ENCODE data around the gene ANTXR2.
"Not testable (repeated sequence)": the region's sequence is repeated elsewhere in the genome, so short reads cannot be mapped to it uniquely, and the experiment has no call there.

ANTXR2 gene

DNA sequence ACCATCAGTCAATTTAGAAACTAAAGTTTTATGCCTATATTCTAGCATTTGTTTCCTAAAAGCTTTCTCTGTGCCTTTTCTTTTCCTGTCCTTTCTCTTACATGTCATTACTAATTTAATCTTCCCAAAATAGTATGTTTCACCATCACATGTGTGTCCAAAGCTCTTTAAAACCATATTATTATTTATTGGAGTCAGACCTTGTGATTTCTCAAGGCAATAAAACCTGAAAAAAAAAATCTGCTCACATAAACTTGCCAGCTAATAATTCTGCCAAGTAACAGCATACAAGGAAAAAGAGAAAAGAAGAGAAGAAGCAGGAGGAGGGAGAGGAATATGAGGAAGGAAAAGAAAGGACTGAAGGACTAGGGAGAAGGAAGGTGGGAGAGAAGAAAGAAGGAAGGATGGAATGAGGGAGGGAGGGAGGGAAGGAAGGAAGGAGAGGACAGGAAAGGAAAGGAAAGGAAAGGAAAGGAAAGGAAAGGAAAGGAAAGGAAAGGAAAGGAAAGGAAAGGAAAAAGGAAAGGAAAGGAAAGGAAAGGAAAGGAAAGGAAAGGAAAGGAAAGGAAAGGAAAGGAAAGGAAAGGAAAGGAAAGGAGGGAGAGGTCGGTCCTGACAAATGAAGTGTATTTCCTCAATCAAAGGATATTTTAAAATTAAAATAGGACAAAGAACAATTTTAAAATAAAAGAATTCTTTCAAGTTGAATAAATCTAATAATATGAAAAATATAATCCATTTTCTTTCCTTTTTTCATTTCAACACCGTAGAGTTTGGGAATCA is 57.4 kb downstream of the ANTXR2 start:
- DNase-seq = no peak

- DNase-seq = no peak
These were observed 58.5 kb downstream of the ANTXR2 start for GRCh38 chr4:80014531-80014930.

DNA sequence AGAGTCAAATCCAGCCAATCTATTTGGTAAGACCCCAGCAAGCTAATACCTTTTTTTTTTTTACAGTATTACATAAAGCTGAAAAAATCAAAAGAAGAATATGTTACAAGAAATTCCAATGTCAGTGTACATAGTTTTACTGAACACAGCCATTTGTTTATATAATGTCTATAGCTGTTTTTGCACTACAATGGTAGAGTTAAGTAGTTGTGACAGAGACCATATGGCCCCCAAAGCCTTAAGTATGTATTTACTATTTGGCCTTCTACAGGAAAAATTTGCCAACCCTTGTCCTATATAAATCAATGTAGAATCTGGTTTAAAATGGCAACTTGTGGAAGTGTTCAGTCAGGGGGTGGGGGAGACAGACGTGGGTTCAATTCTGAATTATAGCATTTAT is 60.7 kb downstream of the ANTXR2 start:
- no peak for DNase-seq

DNA sequence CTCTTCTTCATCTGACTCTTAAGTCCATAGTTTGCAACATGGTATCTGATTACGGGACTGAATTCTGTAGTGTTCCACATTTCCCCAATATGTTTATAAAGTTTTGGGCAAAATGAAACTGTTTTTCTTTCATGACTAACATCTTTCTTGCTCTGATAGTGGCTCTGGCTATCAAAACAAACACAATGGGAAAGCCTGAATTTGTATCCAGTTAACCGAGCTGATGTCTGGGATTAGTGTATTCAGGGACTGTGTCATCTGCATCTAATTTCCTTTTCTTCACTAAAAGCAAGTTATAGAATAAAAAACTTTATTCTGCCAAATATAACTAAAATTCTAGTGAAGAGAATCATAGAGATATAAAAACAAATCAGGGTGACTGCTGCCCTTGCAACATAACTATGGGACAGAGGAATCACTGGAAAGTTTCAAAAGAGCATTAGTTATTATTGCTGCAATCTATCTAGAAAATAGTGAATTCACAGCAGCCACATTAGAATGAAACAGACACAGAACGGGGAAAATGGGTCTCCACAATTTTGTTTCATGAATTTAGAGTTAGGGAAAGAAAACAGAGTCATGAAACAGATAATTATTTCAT is 61.3 kb downstream of the ANTXR2 start:
- no peak for DNase-seq

- DNase-seq = no peak
These were observed 62.7 kb downstream of the ANTXR2 start for GRCh38 chr4:80010316-80010715.

DNA sequence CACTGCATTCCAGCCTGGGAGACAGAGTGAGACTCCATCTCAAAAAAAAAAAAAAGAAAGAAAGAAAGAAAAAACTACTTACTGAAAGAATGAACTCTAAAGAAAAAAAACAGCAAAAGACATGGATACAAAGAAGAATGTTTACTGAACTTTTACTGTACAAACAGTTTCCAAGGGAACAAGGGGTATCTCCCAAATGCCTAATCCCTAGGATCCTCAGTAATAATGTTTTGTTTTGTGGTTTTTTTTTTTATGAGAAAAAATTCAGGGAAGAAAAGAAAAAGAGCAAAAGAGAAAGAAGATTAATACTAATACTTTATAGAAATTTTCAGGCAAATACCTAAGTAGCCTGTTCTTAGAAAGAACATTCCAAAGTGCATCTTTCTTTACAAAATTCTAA is 63.2 kb downstream of the ANTXR2 start:
- no peak for DNase-seq

DNA sequence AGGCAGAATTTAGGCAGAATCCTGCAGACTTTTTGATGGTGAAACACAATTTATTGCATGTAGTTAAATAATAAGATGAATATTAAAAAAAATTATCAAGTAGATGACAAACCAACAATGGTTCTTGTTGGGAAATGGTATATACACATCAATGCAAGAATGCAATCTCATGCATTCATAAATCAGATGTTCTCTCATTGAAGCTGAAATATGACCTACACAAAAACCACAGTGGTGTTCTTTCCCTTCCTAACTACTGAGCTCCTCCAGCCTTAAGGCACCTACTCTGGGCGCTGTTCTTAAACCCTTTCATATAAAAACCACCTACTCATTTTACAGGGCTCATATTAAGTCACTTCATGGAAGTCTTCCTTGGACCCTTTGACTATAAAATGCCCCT is 64.1 kb downstream of the ANTXR2 start:
- no peak for DNase-seq

DNA sequence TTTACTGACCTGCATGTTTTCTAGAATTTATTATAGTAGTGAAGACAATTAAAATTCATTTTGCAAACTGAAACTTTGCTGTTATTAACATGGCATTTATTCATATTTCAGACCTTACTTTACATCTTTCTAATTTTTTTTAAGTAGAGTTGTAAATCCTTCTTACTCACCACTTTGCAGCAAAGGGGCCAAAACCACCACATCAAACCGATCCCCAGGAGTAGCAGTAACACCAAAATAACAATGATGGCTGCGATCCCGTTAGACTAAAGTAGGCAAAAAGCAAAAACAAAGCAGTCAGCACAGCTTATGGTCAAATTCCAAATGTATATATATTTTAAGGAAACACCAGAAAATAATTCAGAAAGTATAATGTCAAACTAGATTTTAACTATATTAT is 64.7 kb downstream of the ANTXR2 start:
- DNase-seq = no peak

DNA sequence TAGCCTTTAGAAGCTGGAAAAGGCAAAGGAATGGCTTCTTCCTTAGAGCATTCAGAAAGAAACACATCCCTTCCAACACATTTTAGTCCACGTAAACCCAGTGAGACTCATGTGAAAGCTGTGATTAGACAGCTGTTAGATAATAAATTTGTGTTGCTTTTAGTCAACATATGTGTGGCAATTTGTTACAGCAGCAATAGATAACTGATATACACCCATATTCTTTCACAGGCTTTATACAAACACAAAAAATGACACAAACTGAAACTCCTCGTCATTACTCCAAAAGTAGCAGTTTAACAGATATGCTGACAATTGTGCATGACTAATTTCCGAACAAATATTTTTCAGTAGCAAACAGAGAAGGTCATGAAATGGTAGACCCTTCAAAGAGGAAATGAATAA is 65.3 kb downstream of the ANTXR2 start:
- no peak for DNase-seq

GRCh38 chr4:80006935-80007744 is 65.9 kb downstream of the ANTXR2 start:
- no peak for DNase-seq

DNA sequence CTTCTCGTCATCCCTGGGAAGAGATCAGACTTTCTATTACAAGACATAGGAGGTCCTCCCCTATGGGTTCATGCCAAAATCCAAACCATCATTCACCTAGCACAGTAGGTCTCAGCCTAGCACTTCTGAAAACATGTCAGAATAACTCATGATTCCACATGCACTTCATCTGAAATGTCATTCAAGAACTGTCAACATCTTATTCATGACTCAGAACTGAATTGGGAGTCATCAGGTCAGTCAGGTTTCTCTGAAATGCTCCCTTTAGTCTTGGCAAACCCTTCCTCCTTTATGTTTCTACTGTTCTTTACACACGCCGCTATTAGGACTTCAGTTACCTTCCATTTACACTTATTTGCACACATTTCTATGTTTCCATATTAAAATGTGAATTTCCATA is 67.2 kb downstream of the ANTXR2 start:
- DNase-seq = no peak

DNA sequence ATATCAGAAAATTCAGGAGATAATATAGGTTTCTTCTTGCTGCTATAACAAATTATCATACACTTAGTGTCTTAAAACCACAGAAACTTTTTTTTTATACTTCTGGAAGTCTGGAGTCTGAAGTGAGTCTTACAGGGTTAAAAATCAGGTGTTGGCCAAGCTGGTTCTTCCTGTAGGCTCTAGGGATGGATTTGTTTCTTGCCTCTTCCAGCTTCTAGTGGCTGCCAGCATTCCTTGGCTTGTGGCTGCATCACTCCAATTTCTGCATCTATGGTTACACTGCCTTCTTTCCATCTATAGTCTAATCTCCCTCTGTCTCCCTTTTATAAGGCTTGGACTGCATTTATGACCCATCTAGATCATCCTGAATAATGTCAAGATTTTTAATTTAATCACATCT is 68.7 kb downstream of the ANTXR2 start:
- DNase-seq = no peak

GRCh38 chr4:80002559-80002958 is 70.5 kb downstream of the ANTXR2 start:
- not testable (repeated sequence) for DNase-seq

GRCh38 chr4:79999048-79999447 is 74.0 kb downstream of the ANTXR2 start:
- not testable (repeated sequence) for DNase-seq

DNA sequence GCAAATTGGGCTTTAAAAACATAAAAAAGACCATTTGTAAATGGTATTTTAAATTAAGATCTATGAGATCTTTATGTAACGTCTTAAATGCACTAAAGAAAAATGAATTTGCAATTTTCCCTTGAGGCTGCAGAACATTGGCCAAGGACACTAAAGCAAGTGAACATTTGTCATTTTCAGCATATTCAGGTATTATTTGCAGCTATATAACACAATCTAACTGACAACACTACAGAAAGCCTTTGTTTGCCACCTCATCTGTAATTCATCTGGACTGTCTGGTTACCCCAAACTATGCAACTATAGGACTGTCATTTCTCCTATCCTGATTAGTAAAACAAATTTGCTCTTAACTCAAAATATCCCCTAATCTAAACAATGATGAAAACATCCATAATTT is 74.8 kb downstream of the ANTXR2 start:
- no peak for DNase-seq

GRCh38 chr4:79996851-79997250 is 76.2 kb downstream of the ANTXR2 start:
- no peak for DNase-seq

DNA sequence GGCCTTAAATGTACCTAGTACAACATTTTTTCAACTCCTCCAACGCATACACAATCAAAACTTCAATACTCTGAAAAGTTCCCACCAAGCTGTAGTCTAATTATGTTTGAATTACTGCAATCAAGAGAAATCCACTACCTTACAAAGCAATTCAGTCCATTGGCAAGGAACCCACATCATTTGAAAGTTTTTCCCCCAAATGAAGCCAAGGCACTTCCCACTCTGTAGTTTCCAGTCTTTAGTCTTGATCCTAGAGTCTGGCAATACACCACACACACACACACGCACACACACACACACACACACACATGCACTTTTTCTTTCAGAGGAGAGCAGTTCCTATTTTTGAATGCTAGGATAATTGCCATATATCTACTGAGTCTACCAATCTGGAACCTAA is 79.6 kb downstream of the ANTXR2 start:
- DNase-seq = no peak

DNA sequence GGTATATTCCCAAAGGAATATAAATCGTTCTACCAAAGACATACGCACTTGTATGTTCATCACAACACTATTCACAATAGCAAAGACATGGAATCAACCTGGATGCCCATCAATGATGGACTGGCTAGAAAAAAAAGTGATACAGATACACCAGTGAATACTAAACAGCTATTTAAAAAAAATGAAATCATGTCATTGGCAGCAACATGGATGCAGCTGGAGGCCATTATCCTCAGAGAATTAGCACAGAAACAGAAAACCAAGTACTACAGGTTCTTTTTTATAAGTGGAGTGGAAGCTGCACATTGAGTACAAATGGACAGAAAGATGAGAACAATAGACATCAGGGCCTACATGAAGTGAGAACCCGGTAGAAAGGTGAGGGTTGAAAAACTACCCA is 81.4 kb downstream of the ANTXR2 start:
- no peak for DNase-seq

DNA sequence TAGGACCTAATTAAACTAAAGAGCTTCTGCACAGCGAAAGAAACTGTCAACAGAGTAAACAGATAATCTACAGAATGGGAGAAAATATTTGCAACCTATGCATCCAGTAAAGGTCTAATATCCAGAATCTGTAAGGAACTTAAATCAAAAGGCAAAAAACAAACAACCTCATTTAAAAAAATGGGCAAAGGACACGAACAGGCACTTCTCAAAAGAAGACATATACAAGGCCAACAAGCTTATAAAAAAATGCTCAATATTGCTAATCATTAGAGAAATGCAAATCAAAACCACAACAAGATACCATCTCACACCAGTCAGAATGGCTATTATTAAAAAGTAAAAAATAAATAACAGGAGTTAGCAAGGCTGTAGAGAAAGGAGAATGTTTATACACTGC is 81.9 kb downstream of the ANTXR2 start:
- not testable (repeated sequence) for DNase-seq

DNA sequence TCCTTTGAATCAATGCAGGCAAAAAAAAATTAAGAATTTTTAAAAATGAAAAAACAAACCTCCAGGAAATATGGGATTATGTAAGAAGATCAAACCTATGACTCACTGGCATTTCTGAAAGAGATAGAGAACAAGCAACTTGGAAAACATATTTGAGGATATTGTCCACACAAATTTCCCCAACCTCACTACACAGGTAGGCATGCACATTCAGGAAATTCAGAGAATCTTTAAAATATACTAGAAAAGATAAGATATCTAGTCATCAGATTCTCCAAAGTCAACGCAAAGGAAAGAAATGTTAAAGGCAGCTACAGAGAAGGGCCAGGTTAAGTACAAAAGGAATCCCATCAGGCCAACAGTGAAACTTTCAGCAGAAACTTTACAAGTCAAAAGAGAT is 85.6 kb downstream of the ANTXR2 start:
- no peak for DNase-seq

DNA sequence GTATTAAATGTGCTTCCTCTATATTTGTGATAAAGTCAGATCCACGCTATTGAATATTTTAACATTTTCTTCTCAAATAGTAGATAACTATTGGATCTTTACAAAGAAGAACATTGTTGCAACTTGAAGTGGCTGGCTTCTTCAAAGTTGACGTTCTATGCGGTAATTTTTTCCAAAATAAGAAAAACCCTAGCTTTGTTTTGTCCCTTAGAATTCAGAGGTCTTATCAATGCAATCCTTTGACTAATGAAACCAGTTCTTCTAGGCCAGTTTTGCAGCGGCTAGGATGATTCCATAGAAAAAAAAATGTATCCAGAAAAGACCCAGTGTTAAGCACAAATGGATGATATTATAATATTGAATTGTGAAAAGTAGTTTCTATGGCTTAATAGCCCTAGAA is 89.6 kb downstream of the ANTXR2 start:
- DNase-seq = no peak

DNA sequence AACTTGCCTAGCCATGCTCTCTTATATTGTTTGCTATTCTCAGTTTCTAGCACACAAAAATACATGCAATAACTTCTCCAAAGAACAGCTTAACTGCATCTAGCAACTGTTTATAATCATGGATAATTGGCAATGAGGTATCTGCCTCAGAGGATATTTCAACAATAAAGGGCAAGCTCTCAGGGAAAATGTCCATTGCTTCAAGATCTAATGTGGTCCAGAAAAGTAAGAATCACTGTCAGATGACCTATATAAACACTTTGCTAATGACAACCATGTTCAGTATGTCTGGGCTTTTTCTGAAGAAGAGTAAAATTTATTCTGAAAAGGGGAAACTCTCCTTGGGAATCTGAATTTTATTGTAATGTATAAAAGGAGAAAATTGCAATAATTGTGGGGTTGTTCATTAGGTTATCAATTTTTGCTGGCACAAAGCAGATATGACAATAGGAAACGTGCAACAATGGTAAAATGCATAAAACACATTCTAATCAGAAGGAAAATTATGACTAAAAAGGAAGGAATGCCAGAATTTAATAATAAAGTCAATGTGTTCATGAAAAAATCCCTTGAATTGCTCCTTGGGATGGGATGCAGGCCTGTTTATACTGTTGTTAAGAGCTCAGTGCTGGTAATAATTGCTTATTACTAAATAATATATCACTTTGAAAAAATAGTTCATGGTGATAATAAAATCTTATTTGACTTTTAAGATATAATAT is 90.3 kb downstream of the ANTXR2 start:
- no peak for DNase-seq

DNA sequence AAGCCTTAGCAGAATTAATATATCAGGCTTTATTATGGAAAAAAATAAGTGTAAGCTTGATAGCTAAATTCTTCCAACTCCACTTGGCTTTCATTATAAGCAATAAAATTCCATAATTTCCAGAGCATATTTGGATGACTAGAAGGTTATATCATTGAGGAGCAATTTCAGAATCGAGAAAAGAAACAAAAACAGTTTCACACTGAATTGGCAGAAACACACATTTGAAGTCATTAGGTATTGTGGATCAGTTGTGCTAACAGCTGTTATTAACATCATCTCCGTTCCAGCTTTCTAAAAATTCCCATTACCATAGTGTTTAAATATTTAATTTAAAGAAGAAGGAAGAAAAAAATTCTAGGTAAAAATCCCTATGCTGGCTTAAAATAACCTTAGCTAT is 92.6 kb downstream of the ANTXR2 start:
- no peak for DNase-seq

Measured in NCI-H2171 treated with DMSO at 0.1 percent for 48 hours (cell line).